Lower leg skin (tissue), 4 donors: ENCODE measurements around the gene PRMT7. TPM values are rescaled to one million over a fixed set of nuclear protein-coding genes. Genes with fewer than 3 reads are reported as not detected.

Source experiments
- DNase-seq, 2 donors: peaks; one replicate each; pipeline ENCODE4 v3.0.0-alpha.2; 2019; ENCODE audit warnings: low spot score in 2 of 2
- H3K4me3 ChIP-seq: fragments of 200-600 bp; sonication (generic); 2 replicates; pipeline ENCODE4 v1.5.1; 2017; ENCODE audit warnings: mild to moderate bottlenecking, low read depth; ENCODE audit not compliant: poor library complexity, severe bottlenecking
- POLR2A ChIP-seq, 2 donors: fragments of 450-650 bp; IDR thresholded peaks; one replicate each; pipeline ENCODE4 v1.6.1; 2016 to 2017; ENCODE audit warnings: antibody characterized with exemption in 2 of 2, mild to moderate bottlenecking in 1 of 2, moderate library complexity in 1 of 2
- WGBS, 2 donors: methylation state at CpG; one replicate each; pipeline ENCODE4 v1.1.5; 2018; 5-methylcytosine and 5-hydroxymethylcytosine counted together
- intact Hi-C: fragments of 100-400 bp; cut with DNase I; formaldehyde crosslinking; loops from one replicate; pipeline ENCODE4 v1.15.0; 2023; ENCODE audit warnings: low total_unique reads
- total RNA-seq, 4 donors: library from RNA; depleted of rRNA; stranded (reverse); fragments of >200 nt; gene quantifications; one replicate each; pipeline ENCODE4 v1.1.0, GENCODE V29; 2016
- TF ChIP-seq, protein P1 (sequence below), 3 donors: fragments of 450-650 bp; IDR thresholded peaks; one replicate each; pipeline ENCODE4 v1.5.1; 2016; ENCODE audit warnings: antibody characterized with exemption in 3 of 3, mild to moderate bottlenecking in 3 of 3, moderate library complexity in 2 of 3

The PRMT7 gene
- total RNA-seq, 4 donors from 2014 or later = 29.9 to 62.4 (median 45.9) TPM

DNA sequence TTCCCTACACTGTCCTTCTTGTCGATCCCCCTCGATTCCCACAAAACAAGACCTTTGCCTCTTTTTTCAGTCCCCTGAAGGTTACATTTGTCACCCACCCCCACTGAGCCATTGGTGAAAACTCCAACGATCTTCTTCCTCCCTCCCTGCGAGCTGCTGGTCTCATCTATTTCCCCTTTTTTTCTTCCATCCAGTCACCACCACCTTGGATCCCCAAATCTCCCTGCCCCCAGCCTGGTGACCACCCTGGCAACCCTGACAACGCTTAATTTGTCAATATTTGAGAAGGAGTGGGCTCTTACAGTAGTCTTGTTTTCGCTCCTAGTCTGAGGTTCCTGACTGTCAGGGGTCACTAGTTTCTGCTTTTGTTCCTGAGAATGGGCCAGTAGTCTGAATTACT, 74.6 kb downstream of the PRMT7 start:
- H3K4me3 ChIP-seq = no peak overlapping the region
- intact Hi-C loops = no loop called here
- WGBS, 2 donors = 78 to 80% methylated on average over 6 of the region's 6 CpGs
- TF ChIP-seq, protein P1, sequence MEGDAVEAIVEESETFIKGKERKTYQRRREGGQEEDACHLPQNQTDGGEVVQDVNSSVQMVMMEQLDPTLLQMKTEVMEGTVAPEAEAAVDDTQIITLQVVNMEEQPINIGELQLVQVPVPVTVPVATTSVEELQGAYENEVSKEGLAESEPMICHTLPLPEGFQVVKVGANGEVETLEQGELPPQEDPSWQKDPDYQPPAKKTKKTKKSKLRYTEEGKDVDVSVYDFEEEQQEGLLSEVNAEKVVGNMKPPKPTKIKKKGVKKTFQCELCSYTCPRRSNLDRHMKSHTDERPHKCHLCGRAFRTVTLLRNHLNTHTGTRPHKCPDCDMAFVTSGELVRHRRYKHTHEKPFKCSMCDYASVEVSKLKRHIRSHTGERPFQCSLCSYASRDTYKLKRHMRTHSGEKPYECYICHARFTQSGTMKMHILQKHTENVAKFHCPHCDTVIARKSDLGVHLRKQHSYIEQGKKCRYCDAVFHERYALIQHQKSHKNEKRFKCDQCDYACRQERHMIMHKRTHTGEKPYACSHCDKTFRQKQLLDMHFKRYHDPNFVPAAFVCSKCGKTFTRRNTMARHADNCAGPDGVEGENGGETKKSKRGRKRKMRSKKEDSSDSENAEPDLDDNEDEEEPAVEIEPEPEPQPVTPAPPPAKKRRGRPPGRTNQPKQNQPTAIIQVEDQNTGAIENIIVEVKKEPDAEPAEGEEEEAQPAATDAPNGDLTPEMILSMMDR (IDR thresholded peaks at IDR 0.05) = no peak
- no peak for TF ChIP-seq POLR2A (IDR thresholded peaks at IDR 0.05)
- DNase-seq = no peak

DNA sequence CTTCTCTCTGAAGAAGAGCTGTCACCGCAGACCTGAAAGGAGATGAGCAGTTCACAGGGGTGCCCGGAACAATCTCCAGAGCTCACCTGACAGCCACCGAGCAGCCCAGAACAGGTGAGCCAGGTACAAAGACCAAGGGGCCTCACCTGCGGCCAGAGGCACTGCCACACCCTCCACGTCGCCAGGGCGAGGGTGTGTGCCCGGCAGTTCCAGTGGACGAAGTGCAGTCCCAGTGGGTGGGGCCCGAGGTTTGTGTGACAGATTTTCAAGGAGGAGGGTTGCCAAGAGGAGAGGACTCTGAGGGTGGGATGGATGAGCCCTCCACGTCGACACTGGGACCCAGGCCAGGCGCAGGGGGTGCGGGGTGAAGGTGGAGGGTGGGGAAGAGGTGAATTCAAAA, 75.8 kb downstream of the PRMT7 start:
- TF ChIP-seq POLR2A (IDR thresholded peaks at IDR 0.05) = no peak
- WGBS, 2 donors = 52 to 58% methylated on average over 14 of the region's 14 CpGs
- no peak for DNase-seq
- intact Hi-C loops = no loop called here
- H3K4me3 ChIP-seq = no peak overlapping the region

DNA sequence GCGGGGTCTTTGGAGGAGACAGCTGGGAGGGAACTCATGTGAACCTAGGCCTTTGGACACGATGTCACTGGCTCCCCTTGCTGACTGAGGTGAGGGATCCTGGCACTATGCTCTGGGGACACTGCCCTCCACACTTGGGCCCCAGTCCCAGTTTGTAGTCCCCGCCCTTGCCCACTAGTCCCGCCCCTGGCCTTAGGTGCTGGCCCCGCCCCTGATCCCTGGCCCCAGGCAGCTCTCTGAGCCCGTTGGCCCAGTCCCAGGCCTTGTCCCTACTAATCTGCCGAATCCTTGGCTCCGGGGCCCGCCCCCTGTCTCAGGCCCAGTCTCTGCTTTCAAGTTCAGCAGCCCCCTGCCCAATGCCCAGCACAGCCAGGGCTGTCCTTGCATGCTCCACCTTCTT, 76.5 kb downstream of the PRMT7 start:
- no peak for DNase-seq
- WGBS, 2 donors = 82 to 83% methylated on average over 9 of the region's 9 CpGs
- H3K4me3 ChIP-seq = no peak overlapping the region
- TF ChIP-seq POLR2A (IDR thresholded peaks at IDR 0.05) = no peak
- TF ChIP-seq, protein P1 (IDR thresholded peaks at IDR 0.05) = no peak
- intact Hi-C loops = no loop called here

DNA sequence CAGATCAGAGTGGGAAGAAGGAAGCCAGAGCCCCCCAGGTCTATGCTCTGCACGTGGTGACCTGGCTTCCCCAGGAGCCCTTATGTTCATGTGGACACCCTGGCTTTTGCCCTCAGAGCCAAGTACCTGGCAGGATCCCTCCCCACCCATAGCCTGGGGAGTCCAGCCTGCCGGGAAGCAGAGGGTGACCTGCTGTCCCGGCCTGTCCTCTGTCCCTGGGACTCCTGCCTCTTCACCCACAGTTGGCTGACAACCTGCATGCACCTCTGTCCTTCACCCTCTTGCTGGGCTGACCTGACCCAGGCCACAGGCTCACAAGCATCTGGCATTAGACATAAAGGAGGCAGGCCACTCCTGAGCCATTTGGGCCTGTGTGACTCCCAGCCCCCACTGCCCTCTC, 77.3 kb downstream of the PRMT7 start:
- WGBS, 2 donors = 90 to 100% methylated on average over 1 to 3 of the region's 3 CpGs
- TF ChIP-seq POLR2A (IDR thresholded peaks at IDR 0.05) = no peak
- TF ChIP-seq, protein P1 (IDR thresholded peaks at IDR 0.05) = no peak
- intact Hi-C loops = no loop called here

DNA sequence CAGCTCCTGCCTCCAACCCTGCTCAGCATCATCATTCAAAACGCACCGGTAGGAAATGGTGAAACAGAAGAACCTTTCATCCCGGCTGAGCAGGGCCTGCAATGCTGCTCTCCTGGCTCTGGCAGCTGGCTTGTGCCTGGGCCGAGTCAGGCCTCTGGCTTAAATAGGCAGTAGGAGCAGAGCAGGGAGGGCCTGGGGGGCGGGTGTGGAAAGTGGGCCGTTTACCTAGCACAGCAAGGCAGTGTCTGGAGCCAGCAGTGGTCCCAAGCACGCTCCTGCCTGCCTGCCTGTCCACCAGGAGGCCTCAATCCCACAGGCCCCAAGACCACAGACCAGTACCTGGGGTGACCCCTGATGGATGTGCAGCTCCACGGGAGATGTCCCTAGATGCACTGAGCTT, 78.2 kb downstream of the PRMT7 start:
- 66 to 72% methylated on average over 8 of the region's 8 CpGs for WGBS, 2 donors
- no peak overlapping the region for H3K4me3 ChIP-seq
- intact Hi-C loops = no loop called here
- TF ChIP-seq, protein P1 (IDR thresholded peaks at IDR 0.05) = no peak
- TF ChIP-seq POLR2A (IDR thresholded peaks at IDR 0.05) = no peak
- DNase-seq = no peak

More for the DNA sequence above, 77.3 kb downstream of the PRMT7 start:
- H3K4me3 ChIP-seq = no peak overlapping the region
- DNase-seq = no peak

DNA sequence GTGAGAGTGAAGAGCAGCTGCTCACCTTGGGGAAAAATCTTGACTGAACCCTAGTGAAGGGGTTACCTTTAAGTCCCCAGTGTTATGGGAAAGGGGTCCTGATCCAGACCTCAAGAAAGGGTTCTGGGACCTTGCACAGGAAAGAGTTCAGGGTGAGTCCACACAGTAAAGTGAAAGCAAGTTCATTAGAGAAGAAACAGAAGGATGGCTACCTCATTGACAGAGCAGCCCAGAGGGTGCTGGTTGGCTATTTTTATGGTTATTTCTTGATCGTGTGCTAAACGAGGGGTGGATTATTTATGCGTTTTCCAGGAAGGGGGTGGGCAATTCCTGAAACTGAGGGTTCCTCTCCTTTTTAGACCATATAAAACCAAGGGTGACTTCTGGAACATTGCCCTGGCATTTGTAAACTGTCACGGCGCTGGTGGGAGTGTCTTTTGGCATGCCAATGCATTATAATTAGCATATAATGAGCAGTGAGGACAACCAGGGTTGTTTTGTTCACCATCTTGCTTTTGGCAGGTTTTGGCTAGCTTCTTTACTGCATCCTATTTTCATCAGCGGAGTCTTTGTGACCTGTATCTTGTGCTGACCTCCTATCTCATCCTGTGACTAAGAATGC, 79.0 kb downstream of the PRMT7 start:
- intact Hi-C loops = loop anchor here (10.0 kb wide), 1 partner anchor 115 kb away; no protein-coding TSS in a partner anchor
- no peak overlapping the region for H3K4me3 ChIP-seq
- 70 to 72% methylated on average over 6 of the region's 6 CpGs for WGBS, 2 donors
- TF ChIP-seq, protein P1 (IDR thresholded peaks at IDR 0.05) = no peak
- TF ChIP-seq POLR2A (IDR thresholded peaks at IDR 0.05) = no peak
- DNase-seq = no peak
